Measurements from ENCODE around the gene GDF10.

Gene GDF10

GRCh38 chr10:47269294-47269693, 30.7 kb upstream of the GDF10 start:
- H3K4me3 ChIP-seq (ENCODE audit: low read depth in 1 of 2, low read length in 2 of 2): no peak overlapping the region
- H3K27ac ChIP-seq (ENCODE audit: low read depth, low read length): no peak overlapping the region
- H3K4me1 ChIP-seq (ENCODE audit: control insufficient read depth in 1 of 2, insufficient read depth in 2 of 2, low read length in 2 of 2): no peaks in the 10 kb centered on the region
- H3K9ac ChIP-seq (ENCODE audit: low read depth in 1 of 2, low read length in 2 of 2): no peak overlapping the region
- H3K27me3 ChIP-seq (ENCODE audit: control insufficient read depth in 1 of 2, insufficient read depth in 2 of 2, low read length in 2 of 2): peaks cover 4% of the 10 kb centered on the region in 2 donors
- no peaks in the 10 kb centered on the region for H3K9me3 ChIP-seq (ENCODE audit: control insufficient read depth in 1 of 2, low read length in 2 of 2)
- no peaks in the 10 kb centered on the region for H3K36me3 ChIP-seq (ENCODE audit: control insufficient read depth in 1 of 2, insufficient read depth in 2 of 2, low read length in 2 of 2)

DNA sequence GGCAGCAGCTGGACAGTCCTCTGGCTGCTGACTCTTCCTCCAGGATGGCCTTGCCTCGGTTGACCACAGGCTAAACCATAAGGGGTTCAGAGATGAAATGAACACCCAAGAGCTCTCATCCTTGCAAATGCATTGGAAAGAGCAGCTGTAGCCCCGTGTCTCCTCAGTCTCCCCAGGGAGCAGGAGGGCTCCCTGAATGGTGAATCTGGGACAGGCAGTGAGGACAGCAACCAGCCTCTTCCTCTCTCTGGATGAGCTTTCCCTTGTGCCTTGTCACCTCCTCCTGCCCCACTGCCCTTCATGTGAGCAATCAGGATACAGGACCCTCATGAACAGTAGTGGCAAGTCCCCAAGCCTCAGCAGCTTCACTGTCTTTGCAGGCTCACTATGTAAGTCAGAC, 23.9 kb upstream of the GDF10 start:
- Histone ChIP-seq H3K4me1 (ENCODE audit: control insufficient read depth in 1 of 2, insufficient read depth in 2 of 2, low read length in 2 of 2) (peaks cover 0 to 21% of the 10 kb centered on the region in 2 donors), H3K9me3 (ENCODE audit: control insufficient read depth in 1 of 2, low read length in 2 of 2) (no peaks in the 10 kb centered on the region), H3K9ac (ENCODE audit: low read depth in 1 of 2, low read length in 2 of 2) (no peak overlapping the region), H3K27me3 (ENCODE audit: control insufficient read depth in 1 of 2, insufficient read depth in 2 of 2, low read length in 2 of 2) (peaks cover 0 to 4% of the 10 kb centered on the region in 2 donors), H3K4me3 (ENCODE audit: low read depth in 1 of 2, low read length in 2 of 2) (no peak overlapping the region), H3K36me3 (ENCODE audit: control insufficient read depth in 1 of 2, insufficient read depth in 2 of 2, low read length in 2 of 2) (no peaks in the 10 kb centered on the region), H3K27ac (ENCODE audit: low read depth, low read length) (no peak overlapping the region)

DNA sequence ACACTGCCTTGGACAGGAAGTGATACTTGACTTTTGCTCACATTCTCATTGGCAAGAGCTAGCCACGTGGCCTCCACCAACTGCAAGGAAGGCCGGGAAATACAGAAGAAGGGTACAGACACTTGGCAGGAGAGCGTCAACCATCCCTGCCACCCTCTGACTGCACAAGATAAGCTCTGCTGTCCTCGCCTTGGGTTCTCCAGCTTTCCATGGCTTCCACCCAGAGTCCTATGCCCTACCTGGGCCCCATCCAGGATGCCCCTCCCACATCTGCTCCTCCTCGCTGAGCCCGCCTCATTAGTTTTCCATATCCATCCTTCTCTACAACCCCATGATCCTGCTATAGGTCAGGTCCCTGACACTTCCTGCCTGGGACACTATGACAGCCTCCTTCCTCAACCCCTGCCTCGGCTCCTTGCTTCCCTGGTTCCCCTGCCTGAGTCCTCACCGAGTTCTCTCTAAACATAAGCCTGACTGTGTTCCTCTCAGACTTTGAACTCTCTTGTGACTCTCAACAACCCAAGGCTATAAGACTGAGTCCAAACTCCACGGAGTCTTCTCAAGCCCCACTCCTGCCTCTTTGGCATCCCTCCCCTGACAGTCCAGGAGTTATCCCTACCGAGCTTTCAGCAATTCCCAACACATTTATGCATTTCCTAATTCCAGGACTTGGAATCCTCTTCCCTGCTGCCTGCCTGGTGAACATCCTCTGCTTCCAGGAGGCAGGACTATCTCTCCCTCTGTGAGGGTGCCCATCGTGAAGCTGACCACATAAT, 23.2 kb upstream of the GDF10 start:
- H3K9ac ChIP-seq (ENCODE audit: low read depth in 1 of 2, low read length in 2 of 2): no peak overlapping the region
- peaks cover 0 to 21% of the 10 kb centered on the region in 2 donors for H3K4me1 ChIP-seq (ENCODE audit: control insufficient read depth in 1 of 2, insufficient read depth in 2 of 2, low read length in 2 of 2)
- peaks cover 0 to under 1% of the 10 kb centered on the region in 2 donors for H3K27me3 ChIP-seq (ENCODE audit: control insufficient read depth in 1 of 2, insufficient read depth in 2 of 2, low read length in 2 of 2)
- H3K36me3 ChIP-seq (ENCODE audit: control insufficient read depth in 1 of 2, insufficient read depth in 2 of 2, low read length in 2 of 2): no peaks in the 10 kb centered on the region
- H3K4me3 ChIP-seq (ENCODE audit: low read depth in 1 of 2, low read length in 2 of 2): no peak overlapping the region
- H3K27ac ChIP-seq (ENCODE audit: low read depth, low read length): no peak overlapping the region
- H3K9me3 ChIP-seq (ENCODE audit: control insufficient read depth in 1 of 2, low read length in 2 of 2): no peaks in the 10 kb centered on the region

GRCh38 chr10:47277352-47278151, 22.4 kb upstream of the GDF10 start:
- Histone ChIP-seq H3K4me1 (ENCODE audit: control insufficient read depth in 1 of 2, insufficient read depth in 2 of 2, low read length in 2 of 2) (peaks cover 0 to 21% of the 10 kb centered on the region in 2 donors), H3K9me3 (ENCODE audit: control insufficient read depth in 1 of 2, low read length in 2 of 2) (no peaks in the 10 kb centered on the region), H3K9ac (ENCODE audit: low read depth in 1 of 2, low read length in 2 of 2) (no peak overlapping the region), H3K27ac (ENCODE audit: low read depth, low read length) (no peak overlapping the region), H3K4me3 (ENCODE audit: low read depth in 1 of 2, low read length in 2 of 2) (no peak overlapping the region), H3K27me3 (ENCODE audit: control insufficient read depth in 1 of 2, insufficient read depth in 2 of 2, low read length in 2 of 2) (no peaks in the 10 kb centered on the region), H3K36me3 (ENCODE audit: control insufficient read depth in 1 of 2, insufficient read depth in 2 of 2, low read length in 2 of 2) (no peaks in the 10 kb centered on the region)

DNA sequence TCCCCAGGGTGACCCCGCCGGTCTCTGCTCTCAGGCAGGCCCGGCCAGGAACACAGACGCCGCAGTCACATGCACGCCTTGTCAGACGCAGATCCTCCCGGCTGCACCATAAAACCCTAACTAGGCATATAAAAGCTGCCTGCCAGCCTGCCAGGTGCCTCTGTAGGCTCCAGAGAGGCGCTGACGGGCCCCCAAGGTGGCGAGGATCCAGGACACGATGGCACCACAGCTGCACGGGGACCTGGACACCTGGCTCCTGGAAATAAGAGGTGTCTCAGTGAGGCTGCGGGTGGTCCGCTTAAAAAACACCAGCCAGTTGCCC, 21.9 kb upstream of the GDF10 start:
- Histone ChIP-seq H3K27me3 (ENCODE audit: control insufficient read depth in 1 of 2, insufficient read depth in 2 of 2, low read length in 2 of 2) (no peaks in the 10 kb centered on the region), H3K36me3 (ENCODE audit: control insufficient read depth in 1 of 2, insufficient read depth in 2 of 2, low read length in 2 of 2) (no peaks in the 10 kb centered on the region), H3K4me3 (ENCODE audit: low read depth in 1 of 2, low read length in 2 of 2) (no peak overlapping the region), H3K9me3 (ENCODE audit: control insufficient read depth in 1 of 2, low read length in 2 of 2) (no peaks in the 10 kb centered on the region), H3K9ac (ENCODE audit: low read depth in 1 of 2, low read length in 2 of 2) (no peak overlapping the region), H3K4me1 (ENCODE audit: control insufficient read depth in 1 of 2, insufficient read depth in 2 of 2, low read length in 2 of 2) (peaks cover 0 to 21% of the 10 kb centered on the region in 2 donors), H3K27ac (ENCODE audit: low read depth, low read length) (no peak overlapping the region)

DNA sequence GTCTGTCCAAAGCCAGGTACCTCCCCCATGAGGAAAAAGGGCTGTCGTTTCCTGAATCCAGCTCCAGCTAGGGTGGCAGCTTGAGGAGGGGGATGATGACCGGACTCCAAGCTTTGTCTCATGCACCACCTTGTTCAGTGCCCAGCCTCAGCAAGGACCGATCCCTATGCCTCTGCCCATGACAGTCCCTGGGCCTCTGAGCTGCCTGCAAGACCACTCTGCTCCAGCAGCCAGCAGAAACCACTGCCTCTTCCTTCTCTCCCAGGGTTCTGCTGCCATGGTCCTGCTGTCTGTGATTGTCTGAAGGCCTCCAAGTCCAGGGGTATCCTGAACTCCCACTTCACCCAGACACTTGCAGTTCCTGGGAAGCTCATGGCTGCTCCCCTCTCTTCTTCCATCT, 21.3 kb upstream of the GDF10 start:
- H3K27me3 ChIP-seq (ENCODE audit: control insufficient read depth in 1 of 2, insufficient read depth in 2 of 2, low read length in 2 of 2): no peaks in the 10 kb centered on the region
- no peak overlapping the region for H3K27ac ChIP-seq (ENCODE audit: low read depth, low read length)
- H3K9ac ChIP-seq (ENCODE audit: low read depth in 1 of 2, low read length in 2 of 2): no peak overlapping the region
- peaks cover 0 to 21% of the 10 kb centered on the region in 2 donors for H3K4me1 ChIP-seq (ENCODE audit: control insufficient read depth in 1 of 2, insufficient read depth in 2 of 2, low read length in 2 of 2)
- H3K9me3 ChIP-seq (ENCODE audit: control insufficient read depth in 1 of 2, low read length in 2 of 2): no peaks in the 10 kb centered on the region
- H3K4me3 ChIP-seq (ENCODE audit: low read depth in 1 of 2, low read length in 2 of 2): no peak overlapping the region
- H3K36me3 ChIP-seq (ENCODE audit: control insufficient read depth in 1 of 2, insufficient read depth in 2 of 2, low read length in 2 of 2): no peaks in the 10 kb centered on the region

DNA sequence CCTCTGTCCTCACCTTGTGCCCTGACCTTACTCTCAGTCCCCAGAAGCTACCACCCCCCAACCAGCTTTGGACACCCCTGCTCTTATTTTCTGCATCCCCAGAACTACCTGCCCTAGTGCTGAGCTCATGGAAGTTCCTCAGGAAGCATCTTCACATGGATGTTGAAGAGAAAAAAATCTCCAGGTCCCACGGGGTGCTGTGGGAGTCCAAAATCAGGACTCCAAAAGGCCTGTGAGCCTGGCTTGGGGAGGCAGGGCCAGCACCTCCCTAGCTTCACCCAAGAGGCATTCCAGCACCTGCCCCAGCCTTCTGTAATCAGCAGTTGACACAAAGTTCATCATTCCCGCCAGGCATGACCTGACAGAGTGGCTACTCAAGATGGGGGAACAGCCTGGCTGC, 20.7 kb upstream of the GDF10 start:
- no peaks in the 10 kb centered on the region for H3K9me3 ChIP-seq (ENCODE audit: control insufficient read depth in 1 of 2, low read length in 2 of 2)
- H3K27me3 ChIP-seq (ENCODE audit: control insufficient read depth in 1 of 2, insufficient read depth in 2 of 2, low read length in 2 of 2): no peaks in the 10 kb centered on the region
- no peak overlapping the region for H3K9ac ChIP-seq (ENCODE audit: low read depth in 1 of 2, low read length in 2 of 2)
- no peak overlapping the region for H3K27ac ChIP-seq (ENCODE audit: low read depth, low read length)
- no peak overlapping the region for H3K4me3 ChIP-seq (ENCODE audit: low read depth in 1 of 2, low read length in 2 of 2)
- peaks cover 0 to 21% of the 10 kb centered on the region in 2 donors for H3K4me1 ChIP-seq (ENCODE audit: control insufficient read depth in 1 of 2, insufficient read depth in 2 of 2, low read length in 2 of 2)
- no peaks in the 10 kb centered on the region for H3K36me3 ChIP-seq (ENCODE audit: control insufficient read depth in 1 of 2, insufficient read depth in 2 of 2, low read length in 2 of 2)

DNA sequence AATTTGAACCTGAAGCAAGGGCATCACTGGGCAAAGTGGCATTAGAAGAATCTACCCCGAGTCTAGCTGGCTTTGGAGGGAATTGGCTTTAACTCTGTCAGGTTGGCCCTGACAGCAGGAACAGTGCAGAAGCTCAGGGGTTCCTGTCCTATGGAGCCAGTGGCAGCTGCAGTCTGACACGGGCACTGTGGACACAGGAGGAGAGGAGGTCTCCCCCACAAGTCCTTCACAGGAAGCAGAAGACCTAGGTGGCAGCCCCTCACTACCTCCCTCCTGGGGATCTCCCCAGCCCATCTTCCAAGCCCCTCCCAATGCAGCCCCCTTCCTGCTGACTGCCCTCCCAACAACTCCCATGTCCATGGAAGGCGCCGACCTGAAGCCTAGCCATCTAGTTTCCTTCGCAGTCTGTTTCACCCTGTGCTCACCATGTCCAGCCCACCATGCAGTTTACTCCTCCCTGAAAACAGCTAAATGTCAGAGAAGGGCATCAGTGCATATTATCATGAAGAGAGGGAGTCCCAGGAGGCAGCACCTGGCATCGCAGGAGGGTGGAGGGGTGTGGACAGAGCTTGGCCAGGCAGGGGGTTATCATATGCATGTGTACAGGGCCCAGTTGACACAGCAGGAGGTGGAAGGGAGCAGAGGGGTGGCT, 17.9 kb upstream of the GDF10 start:
- H3K9ac ChIP-seq (ENCODE audit: low read depth in 1 of 2, low read length in 2 of 2): no peak overlapping the region
- no peaks in the 10 kb centered on the region for H3K27me3 ChIP-seq (ENCODE audit: control insufficient read depth in 1 of 2, insufficient read depth in 2 of 2, low read length in 2 of 2)
- H3K27ac ChIP-seq (ENCODE audit: low read depth, low read length): no peak overlapping the region
- H3K4me1 ChIP-seq (ENCODE audit: control insufficient read depth in 1 of 2, insufficient read depth in 2 of 2, low read length in 2 of 2): peaks cover 0 to 12% of the 10 kb centered on the region in 2 donors
- no peaks in the 10 kb centered on the region for H3K36me3 ChIP-seq (ENCODE audit: control insufficient read depth in 1 of 2, insufficient read depth in 2 of 2, low read length in 2 of 2)
- no peak overlapping the region for H3K4me3 ChIP-seq (ENCODE audit: low read depth in 1 of 2, low read length in 2 of 2)
- no peaks in the 10 kb centered on the region for H3K9me3 ChIP-seq (ENCODE audit: control insufficient read depth in 1 of 2, low read length in 2 of 2)

- H3K9me3 ChIP-seq (ENCODE audit: control insufficient read depth in 1 of 2, low read length in 2 of 2): no peaks in the 10 kb centered on the region
- no peak overlapping the region for H3K27ac ChIP-seq (ENCODE audit: low read depth, low read length)
- no peak overlapping the region for H3K4me3 ChIP-seq (ENCODE audit: low read depth in 1 of 2, low read length in 2 of 2)
- no peaks in the 10 kb centered on the region for H3K27me3 ChIP-seq (ENCODE audit: control insufficient read depth in 1 of 2, insufficient read depth in 2 of 2, low read length in 2 of 2)
- H3K9ac ChIP-seq (ENCODE audit: low read depth in 1 of 2, low read length in 2 of 2): no peak overlapping the region
- H3K36me3 ChIP-seq (ENCODE audit: control insufficient read depth in 1 of 2, insufficient read depth in 2 of 2, low read length in 2 of 2): no peaks in the 10 kb centered on the region
- H3K4me1 ChIP-seq (ENCODE audit: control insufficient read depth in 1 of 2, insufficient read depth in 2 of 2, low read length in 2 of 2): peaks cover 0 to 7% of the 10 kb centered on the region in 2 donors
These were observed 17.4 kb upstream of the GDF10 start for GRCh38 chr10:47282657-47283018.

DNA sequence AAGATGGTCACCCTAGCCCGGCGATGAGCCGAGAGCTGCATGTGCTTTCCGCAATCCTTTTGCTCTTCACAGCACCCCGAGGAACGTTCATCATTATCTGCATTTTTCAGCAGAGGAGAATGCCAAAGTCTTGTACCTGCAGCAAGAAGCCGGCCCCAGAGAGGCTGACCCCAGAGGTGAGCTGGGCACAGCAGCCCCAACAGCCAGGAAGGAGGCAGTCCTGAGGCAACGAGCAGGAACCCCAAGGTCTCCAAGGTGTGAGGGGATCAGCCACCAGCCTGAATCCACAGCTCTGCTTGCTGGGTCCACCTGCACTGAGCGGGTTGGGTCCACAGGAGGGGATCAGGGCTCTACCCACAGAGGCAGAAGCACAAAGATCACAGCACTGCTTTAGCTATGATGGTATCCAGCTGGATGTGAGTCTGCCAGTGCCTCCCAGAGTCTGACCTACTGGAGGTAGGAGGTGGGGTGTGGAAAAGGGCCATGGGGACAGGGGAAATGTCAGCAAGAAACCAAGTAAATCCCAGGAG, 16.8 kb upstream of the GDF10 start:
- no peaks in the 10 kb centered on the region for H3K27me3 ChIP-seq (ENCODE audit: control insufficient read depth in 1 of 2, insufficient read depth in 2 of 2, low read length in 2 of 2)
- no peak overlapping the region for H3K27ac ChIP-seq (ENCODE audit: low read depth, low read length)
- no peak overlapping the region for H3K4me3 ChIP-seq (ENCODE audit: low read depth in 1 of 2, low read length in 2 of 2)
- no peaks in the 10 kb centered on the region for H3K36me3 ChIP-seq (ENCODE audit: control insufficient read depth in 1 of 2, insufficient read depth in 2 of 2, low read length in 2 of 2)
- peaks cover 0 to 2% of the 10 kb centered on the region in 2 donors for H3K4me1 ChIP-seq (ENCODE audit: control insufficient read depth in 1 of 2, insufficient read depth in 2 of 2, low read length in 2 of 2)
- H3K9ac ChIP-seq (ENCODE audit: low read depth in 1 of 2, low read length in 2 of 2): no peak overlapping the region
- H3K9me3 ChIP-seq (ENCODE audit: control insufficient read depth in 1 of 2, low read length in 2 of 2): no peaks in the 10 kb centered on the region
